Endothelial cell (in vitro differentiated cells): Measurements from ENCODE around the gene AGFG1. TPM values are rescaled to one million over a fixed set of nuclear protein-coding genes. Genes with fewer than 3 reads are reported as not detected.

Source experiments
- DNase-seq: peaks from one replicate; pipeline ENCODE4 v3.0.0; 2021; ENCODE audit warnings: low spot score
- H3K27ac Mint-ChIP-seq: one replicate; pipeline ENCODE4 v1.8.0; 2021; ENCODE audit warnings: mixed read lengths, inconsistent platforms; ENCODE audit not compliant: unreplicated experiment
- H3K27me3 Mint-ChIP-seq: one replicate; pipeline ENCODE4 v1.8.0; 2021; ENCODE audit warnings: mild to moderate bottlenecking, moderate library complexity, mixed read lengths, inconsistent platforms; ENCODE audit not compliant: unreplicated experiment
- H3K36me3 Mint-ChIP-seq: one replicate; pipeline ENCODE4 v1.8.0; 2021; ENCODE audit warnings: mild to moderate bottlenecking, low read depth, mixed read lengths, inconsistent platforms; ENCODE audit not compliant: unreplicated experiment
- H3K4me1 Mint-ChIP-seq: one replicate; pipeline ENCODE4 v1.8.0; 2021; ENCODE audit warnings: mild to moderate bottlenecking, mixed read lengths, inconsistent platforms; ENCODE audit not compliant: unreplicated experiment
- H3K4me3 Mint-ChIP-seq: one replicate; pipeline ENCODE4 v1.8.0; 2021; ENCODE audit warnings: mild to moderate bottlenecking, mixed read lengths, inconsistent platforms; ENCODE audit not compliant: unreplicated experiment
- H3K9me3 Mint-ChIP-seq: one replicate; pipeline ENCODE4 v1.8.0; 2021; ENCODE audit warnings: mixed read lengths, inconsistent platforms; ENCODE audit not compliant: unreplicated experiment
- total RNA-seq: library from RNA; stranded (reverse); fragmentation: NEBNext Ultra II Directional; extraction: Animal tissue kit (Norgen Biotek cat#: 25700); gene quantifications from one replicate; pipeline ENCODE4 v1.2.1, GENCODE V29; 2021; ENCODE audit not compliant: unreplicated experiment
- TF ChIP-seq, protein P1 (sequence below): fragments of 200-600 bp; sonication (generic); IDR thresholded peaks from one replicate; pipeline ENCODE4 v1.5.0; 2021; ENCODE audit warnings: antibody characterized with exemption; ENCODE audit not compliant: unreplicated experiment

Gene AGFG1
- total RNA-seq, 1 donor from 2014 or later: 70.9 TPM

- DNase-seq: no peak
- H3K4me1 Mint-ChIP-seq: no peaks in the 10 kb centered on the region
- no peak overlapping the region for H3K27ac Mint-ChIP-seq
- peaks cover 11% of the 10 kb centered on the region for H3K9me3 Mint-ChIP-seq
- peak overlapping the region; percentile 34 for H3K4me3 Mint-ChIP-seq
- TF ChIP-seq, protein P1, sequence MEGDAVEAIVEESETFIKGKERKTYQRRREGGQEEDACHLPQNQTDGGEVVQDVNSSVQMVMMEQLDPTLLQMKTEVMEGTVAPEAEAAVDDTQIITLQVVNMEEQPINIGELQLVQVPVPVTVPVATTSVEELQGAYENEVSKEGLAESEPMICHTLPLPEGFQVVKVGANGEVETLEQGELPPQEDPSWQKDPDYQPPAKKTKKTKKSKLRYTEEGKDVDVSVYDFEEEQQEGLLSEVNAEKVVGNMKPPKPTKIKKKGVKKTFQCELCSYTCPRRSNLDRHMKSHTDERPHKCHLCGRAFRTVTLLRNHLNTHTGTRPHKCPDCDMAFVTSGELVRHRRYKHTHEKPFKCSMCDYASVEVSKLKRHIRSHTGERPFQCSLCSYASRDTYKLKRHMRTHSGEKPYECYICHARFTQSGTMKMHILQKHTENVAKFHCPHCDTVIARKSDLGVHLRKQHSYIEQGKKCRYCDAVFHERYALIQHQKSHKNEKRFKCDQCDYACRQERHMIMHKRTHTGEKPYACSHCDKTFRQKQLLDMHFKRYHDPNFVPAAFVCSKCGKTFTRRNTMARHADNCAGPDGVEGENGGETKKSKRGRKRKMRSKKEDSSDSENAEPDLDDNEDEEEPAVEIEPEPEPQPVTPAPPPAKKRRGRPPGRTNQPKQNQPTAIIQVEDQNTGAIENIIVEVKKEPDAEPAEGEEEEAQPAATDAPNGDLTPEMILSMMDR: no peak
- H3K36me3 Mint-ChIP-seq: peaks cover 8% of the 10 kb centered on the region
- peaks cover 4% of the 10 kb centered on the region for H3K27me3 Mint-ChIP-seq
Observed at GRCh38 chr2:227433171-227433570, 38.8 kb upstream of the AGFG1 start.

- no peak for DNase-seq
- Mint-ChIP-seq H3K9me3 (peaks cover 11% of the 10 kb centered on the region), H3K4me1 (no peaks in the 10 kb centered on the region), H3K4me3 (no peak overlapping the region), H3K36me3 (peaks cover 8% of the 10 kb centered on the region), H3K27me3 (peaks cover 3% of the 10 kb centered on the region), H3K27ac (no peak overlapping the region)
- TF ChIP-seq, protein P1: no peak
Observed at GRCh38 chr2:227436436-227437174, 35.4 kb upstream of the AGFG1 start.

DNA sequence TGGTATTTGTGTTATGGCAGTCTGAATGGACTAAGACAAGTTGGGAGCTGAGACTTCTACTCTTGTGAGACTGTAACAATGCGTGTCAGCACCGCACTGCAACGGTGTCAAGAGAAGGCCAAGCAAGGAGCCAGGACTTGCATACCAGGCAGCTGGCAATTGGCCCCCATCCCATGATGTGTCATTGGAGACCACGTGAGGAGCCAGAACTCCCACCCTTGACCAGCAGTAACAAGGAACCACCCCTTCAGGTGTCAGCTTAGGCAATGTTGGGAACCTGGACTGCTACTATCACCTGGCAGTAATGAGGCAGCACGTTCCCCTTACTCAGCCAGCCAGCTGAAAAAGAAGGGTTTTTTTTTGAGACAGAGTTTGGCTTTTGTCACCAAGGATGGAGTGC is 32.7 kb upstream of the AGFG1 start:
- TF ChIP-seq, protein P1: no peak
- no peaks in the 10 kb centered on the region for H3K4me1 Mint-ChIP-seq

GRCh38 chr2:227442639-227443038 is 29.3 kb upstream of the AGFG1 start:
- TF ChIP-seq, protein P1: no peak
- no peak overlapping the region for H3K27ac Mint-ChIP-seq
- no peak overlapping the region for H3K4me3 Mint-ChIP-seq
- peaks cover 1% of the 10 kb centered on the region for H3K27me3 Mint-ChIP-seq
- no peak for DNase-seq
- H3K9me3 Mint-ChIP-seq: no peaks in the 10 kb centered on the region
- H3K36me3 Mint-ChIP-seq: no peaks in the 10 kb centered on the region
- peaks cover 15% of the 10 kb centered on the region for H3K4me1 Mint-ChIP-seq

More for the DNA sequence above, 32.7 kb upstream of the AGFG1 start:
- Mint-ChIP-seq H3K9me3 (no peaks in the 10 kb centered on the region), H3K36me3 (no peaks in the 10 kb centered on the region), H3K27me3 (peaks cover 1% of the 10 kb centered on the region), H3K4me3 (no peak overlapping the region), H3K27ac (no peak overlapping the region)
- DNase-seq: no peak

- Mint-ChIP-seq H3K36me3 (no peaks in the 10 kb centered on the region), H3K4me1 (peaks cover 22% of the 10 kb centered on the region), H3K27me3 (peaks cover 1% of the 10 kb centered on the region), H3K27ac (peak overlapping the region; percentile 42), H3K4me3 (no peak overlapping the region), H3K9me3 (no peaks in the 10 kb centered on the region)
- no peak for DNase-seq
- TF ChIP-seq, protein P1: no peak
Observed at GRCh38 chr2:227443889-227444568, 27.9 kb upstream of the AGFG1 start.
